ENCODE measurements around the gene MRPS2.
"Not testable (repeated sequence)": the region's sequence is repeated elsewhere in the genome, so short reads cannot be mapped to it uniquely, and the experiment has no call there.

The MRPS2 gene

GRCh38 chr9:135500525-135501260 is at the start of gene MRPS2:
TSS of gene MRPS2 (plus strand) at chr9:135500682. CDS start at chr9:135500711, 29 bp downstream.
- peak; percentile 74 for DNase-seq

DNA sequence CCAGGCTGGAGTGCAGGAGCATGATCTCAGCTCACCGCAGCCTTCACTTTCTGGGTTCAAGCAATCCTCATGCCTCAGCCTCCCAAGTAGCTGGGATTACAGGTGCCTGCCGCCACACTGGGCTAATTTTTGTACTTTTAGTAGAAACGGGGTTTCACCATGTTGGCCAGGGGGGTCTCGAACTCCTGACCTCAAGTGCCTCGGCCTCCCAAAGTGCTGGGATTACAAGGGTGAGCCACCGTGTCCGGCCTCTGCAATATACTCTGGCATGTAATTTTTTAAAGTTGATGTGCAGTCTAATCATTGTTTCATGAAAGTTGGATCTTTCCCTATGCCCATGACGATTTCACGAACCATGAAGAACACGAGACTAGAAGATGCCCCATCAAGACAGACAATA is 49.5 kb upstream of the MRPS2 start:
- no peak for DNase-seq

- DNase-seq, result not testable (repeated sequence)
These were observed 48.6 kb upstream of the MRPS2 start for GRCh38 chr9:135451909-135452308.

GRCh38 chr9:135454737-135455136 is 45.7 kb upstream of the MRPS2 start:
- no peak for DNase-seq

DNA sequence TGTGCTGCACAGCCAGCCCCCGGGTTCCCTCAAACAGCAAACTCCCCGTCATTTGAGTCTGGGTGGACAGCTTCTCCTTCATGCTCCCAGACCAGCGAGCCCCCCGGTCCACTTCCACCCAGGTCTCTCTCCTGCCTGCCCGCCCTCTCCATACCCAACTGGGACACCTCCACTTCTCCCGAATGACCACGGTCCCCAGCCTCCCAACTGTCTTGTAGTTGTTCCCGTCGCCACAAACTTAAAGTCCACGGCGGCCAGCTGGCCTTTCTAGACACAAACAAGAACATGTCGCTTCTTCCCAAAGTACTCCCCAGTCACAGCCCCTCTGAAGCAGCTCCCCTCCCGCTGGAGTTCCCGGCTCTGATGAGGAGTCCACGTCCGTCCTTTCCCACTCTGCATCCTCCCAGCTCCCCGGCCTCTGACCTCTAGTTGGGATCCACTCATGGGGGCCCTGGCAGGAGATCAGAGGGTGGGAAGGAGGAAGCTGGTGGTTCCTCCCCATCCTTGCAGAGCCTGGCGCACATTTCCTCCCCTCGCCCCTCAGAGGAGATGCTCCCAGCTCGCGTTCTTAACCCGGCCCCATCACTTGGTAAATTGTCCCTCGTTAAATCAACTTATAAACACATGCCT is 45.0 kb upstream of the MRPS2 start:
- no peak for DNase-seq

DNA sequence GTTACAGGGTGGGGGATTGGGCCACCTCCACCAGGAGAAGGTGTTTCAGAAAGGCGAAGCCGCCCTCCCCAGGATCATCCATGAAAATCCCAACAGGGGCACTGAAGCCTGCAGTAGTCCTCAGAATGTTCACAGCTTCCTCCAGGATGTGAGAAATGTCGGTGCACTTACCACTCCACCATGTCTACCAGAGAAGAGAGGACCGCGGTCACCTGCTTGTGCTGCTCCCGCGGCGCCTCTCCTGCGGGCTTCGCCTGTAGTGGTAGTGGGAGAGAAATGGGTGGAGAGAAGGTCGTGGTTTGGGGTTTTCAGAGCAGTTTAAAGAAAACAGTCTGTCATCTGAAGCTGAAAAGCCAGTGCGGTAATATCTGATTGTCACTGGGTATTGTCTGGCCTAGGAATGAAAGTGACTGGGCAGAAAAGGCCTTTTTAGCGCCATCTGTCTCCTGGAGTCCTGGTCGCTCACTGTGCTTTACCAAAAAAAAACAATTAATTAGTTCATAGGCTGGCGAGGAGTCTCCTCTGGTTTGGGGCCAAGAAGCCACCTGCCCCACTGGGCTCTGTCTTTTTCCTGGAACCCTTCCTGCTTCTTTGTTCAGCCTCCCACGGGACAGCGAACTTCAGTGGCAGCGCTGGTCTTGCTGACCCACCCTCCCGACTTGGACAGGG is 43.9 kb upstream of the MRPS2 start:
- no peak for DNase-seq

- DNase-seq, result not testable (repeated sequence)
These were observed 42.0 kb upstream of the MRPS2 start for GRCh38 chr9:135458478-135458877.

GRCh38 chr9:135461936-135462335 is 38.5 kb upstream of the MRPS2 start:
- DNase-seq, result no peak

DNA sequence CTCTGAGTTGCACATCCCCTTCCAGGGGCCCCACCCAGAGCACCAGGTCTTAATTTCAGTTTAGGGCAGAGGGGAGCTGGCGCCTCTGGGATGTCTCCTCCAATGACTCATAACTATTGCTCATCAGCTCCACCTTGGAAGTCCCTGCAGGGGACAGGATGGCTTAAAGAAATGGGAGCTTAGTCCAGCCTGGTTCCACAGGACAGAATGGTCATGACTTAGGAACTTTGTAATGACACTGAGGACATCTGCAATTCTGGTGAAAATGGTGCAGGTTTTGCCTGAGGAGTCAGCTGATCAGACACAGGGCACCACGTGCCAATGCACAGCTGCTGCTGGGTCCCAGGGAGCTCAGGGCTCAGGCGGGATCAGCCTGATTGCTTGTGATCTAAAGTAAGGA is 37.3 kb upstream of the MRPS2 start:
- no peak for DNase-seq

DNA sequence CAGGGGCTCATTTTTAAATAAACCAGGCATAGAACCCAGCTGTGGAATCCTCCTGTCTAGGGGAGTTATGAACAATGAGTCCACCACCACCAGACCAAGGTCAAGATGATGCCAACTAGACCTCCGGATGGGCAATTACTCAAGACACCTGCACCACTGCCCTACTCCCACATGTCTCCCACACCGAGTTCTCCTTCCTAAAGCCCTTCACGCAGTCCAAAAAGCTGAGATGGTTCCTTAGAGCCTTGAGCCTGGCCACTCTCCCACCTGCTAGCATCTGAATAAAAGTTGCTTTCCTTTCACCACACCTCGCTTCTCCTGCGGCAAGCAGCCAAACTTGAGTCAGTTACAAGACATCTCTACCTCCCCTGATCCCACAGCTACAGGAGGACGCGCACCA is 36.3 kb upstream of the MRPS2 start:
- DNase-seq, result no peak

DNA sequence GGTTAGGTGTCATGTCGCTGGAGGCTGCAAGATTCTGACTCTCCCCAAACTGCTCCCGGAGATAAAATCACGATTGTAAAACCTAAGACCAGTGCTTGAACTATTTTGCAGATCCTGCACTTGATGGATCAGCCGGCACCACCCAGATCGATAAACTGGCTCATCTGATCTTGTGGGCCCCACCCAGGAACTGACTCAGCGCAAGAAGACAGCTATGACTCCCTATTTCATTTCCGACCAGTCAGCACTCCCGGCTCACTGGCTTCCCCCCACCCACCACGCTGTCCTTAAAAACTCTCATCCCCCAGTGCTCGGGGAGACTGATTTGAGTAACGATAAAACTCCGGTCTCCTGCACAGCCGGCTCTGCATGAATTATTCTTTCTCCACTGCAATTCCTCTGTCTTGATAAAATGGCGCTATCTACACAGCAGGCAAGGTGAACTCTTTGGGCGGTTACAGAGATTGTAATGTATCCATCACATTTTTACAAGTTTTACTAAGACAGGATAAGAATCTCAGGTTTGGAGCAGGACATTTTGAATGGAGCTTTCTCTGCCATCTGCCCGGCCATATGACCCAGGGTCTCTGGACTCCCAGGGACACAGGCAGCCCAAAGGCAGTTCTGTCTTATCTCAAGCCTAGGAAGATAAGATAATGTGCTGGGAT is 31.5 kb upstream of the MRPS2 start:
- no peak for DNase-seq

- DNase-seq, result no peak
These were observed 28.5 kb upstream of the MRPS2 start for GRCh38 chr9:135471791-135472640.

DNA sequence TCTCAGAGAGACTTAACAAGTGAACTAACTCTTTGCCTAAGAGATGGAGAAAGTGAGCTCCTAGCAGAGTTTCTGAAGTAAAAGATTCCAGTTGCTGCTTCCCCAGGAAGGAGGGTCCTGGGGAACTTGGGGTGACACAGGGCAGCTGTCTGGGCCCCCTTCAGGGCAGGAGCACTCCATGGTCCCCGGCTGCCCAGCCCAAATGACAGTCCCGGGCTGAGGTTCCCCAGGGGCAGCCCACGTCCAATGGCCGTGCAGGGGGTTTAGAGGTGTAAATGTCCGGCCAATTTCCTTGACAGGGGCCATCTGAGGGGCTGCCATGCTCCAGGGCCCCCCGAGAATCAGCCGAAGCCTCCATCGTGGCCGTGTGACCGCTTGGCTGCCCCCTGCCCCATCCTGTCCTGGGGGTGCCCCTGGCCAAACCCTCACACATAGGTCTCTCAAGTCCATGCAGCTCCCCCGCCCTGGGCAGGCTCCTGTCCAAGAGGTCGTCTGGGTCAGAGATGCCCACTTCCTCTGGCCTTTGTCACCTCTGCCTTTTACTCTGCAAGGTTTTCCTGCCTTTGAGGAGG is 26.4 kb upstream of the MRPS2 start:
- DNase-seq, result no peak

- DNase-seq, result no peak
These were observed 25.6 kb upstream of the MRPS2 start for GRCh38 chr9:135474915-135475314.

GRCh38 chr9:135476561-135477355 is 23.7 kb upstream of the MRPS2 start:
- no peak for DNase-seq

GRCh38 chr9:135478191-135478590 is 22.3 kb upstream of the MRPS2 start:
- no peak for DNase-seq

- DNase-seq, result no peak
These were observed 21.5 kb upstream of the MRPS2 start for GRCh38 chr9:135478829-135479468.

DNA sequence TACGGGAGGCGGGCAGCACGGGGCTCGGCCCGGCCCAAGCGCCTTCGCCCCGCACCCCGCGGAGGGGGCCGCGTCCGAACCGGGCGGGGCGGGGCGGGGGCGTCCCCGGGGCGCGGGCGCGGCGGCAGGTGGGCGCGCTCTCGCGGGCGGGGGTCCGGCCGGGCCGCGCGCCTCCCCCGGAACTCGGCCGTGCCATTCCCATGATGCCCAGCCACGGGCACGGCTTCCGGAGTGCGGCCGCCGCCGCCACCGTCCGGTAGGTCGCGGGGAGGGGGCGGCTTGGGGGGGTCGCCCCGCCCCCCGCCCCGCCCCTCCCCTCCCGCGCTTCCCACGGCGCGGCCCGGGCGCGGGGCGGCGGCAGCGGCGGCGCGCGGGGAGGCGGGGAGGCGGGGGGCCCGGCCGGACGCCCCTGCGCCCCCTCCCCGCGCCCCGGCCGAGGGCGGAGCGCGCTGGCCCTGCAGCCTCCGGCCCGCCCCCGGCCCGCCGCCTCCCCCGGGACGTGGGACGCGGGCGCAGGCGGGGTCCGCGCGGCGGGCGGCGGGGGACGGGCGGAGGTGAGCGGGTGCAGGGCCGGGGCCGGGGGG is 20.9 kb upstream of the MRPS2 start, which contains the start of gene PPP1R26:
TSS of gene PPP1R26 (plus strand) at position 314 of the 584 bp plus-strand sequence. CDS start 4,729 bp downstream, outside the sequence.
- no peak for DNase-seq

- no peak for DNase-seq
These were observed 20.2 kb upstream of the MRPS2 start for GRCh38 chr9:135480071-135480939.
